GM12891 (cell line): ENCODE data around the gene ASXL1.

ENCODE experiments used
- PAX5 ChIP-seq: IDR thresholded peaks from 2 replicates; pipeline ENCODE4 v1.6.1; 2011; ENCODE audit warnings: low read length, moderate library complexity, mild to moderate bottlenecking; ENCODE audit not compliant: insufficient read depth, severe bottlenecking
- POLR2A ChIP-seq: IDR thresholded peaks from 2 replicates; pipeline ENCODE4 v1.6.1; 2011; ENCODE audit warnings: low read depth, low read length, control low read depth
- POLR2AphosphoS5 ChIP-seq: IDR thresholded peaks from 2 replicates; pipeline ENCODE4 v1.6.1; 2011; ENCODE audit warnings: low read depth, low read length, control low read depth
- POU2F2 ChIP-seq: IDR thresholded peaks from 2 replicates; pipeline ENCODE4 v1.6.1; 2011; ENCODE audit warnings: low read depth, mild to moderate bottlenecking, control low read depth, low read length, moderate library complexity
- SPI1 ChIP-seq: IDR thresholded peaks from 2 replicates; pipeline ENCODE4 v1.6.1; 2011; ENCODE audit warnings: low read depth, low read length, control low read depth
- TAF1 ChIP-seq: IDR thresholded peaks from 2 replicates; pipeline ENCODE4 v1.6.1; 2011; ENCODE audit warnings: low read depth, low read length, control low read depth

DNA sequence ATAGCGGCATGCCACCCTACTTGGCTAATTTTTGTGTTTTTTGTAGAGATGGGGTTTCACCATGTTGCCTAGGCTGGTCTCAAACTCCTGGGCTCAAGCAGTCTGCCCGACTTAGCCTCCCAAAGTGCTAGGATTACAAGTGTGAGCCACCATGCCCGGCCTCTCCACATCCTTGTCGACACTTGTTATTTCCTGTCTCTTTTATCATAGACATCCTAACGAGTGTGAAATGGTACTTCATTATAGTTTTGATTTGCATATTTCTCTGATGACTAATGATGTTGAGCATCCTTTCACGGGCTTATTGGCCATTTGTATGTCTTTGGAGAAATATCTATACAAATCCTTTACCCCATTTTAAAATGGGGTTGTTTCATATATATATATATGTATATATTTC, 39.0 kb upstream of the ASXL1 start:
- TF ChIP-seq POLR2AphosphoS5 (no peak), POLR2A (no peak), POU2F2 (no peak), TAF1 (no peak), PAX5 (no peak), SPI1 (no peak)
